GM12878 (cell line): ENCODE data around the gene XPO6. TPM values are rescaled to one million over a fixed set of nuclear protein-coding genes. Genes with fewer than 3 reads are reported as not detected.
A peak's percentile ranks its signal among the peaks of the same experiment; 100 is the strongest.

Source experiments
- ATAC-seq: fragments of 200-7000 bp; cut with Tn5 transposase; 3 replicates; pipeline ENCODE4 v1.9.1; 2020; ENCODE audit warnings: mild to moderate bottlenecking, moderate library complexity
- BruUV-seq: library from RNA; stranded (reverse); fragments of 400-500 nt; replicated peaks from 2 replicates; lab custom pipeline; 2021; lab: Mats Ljungman, UMichigan
- CTCF ChIA-PET: fragments of 300-600 bp; sonication (Branson Sonifier 250); formaldehyde crosslinking; extraction: SDS; loops from one replicate; lab custom pipeline; 2021; ENCODE audit warnings: inconsistent platforms; lab: Yijun Ruan, JAX
- POLR2A ChIA-PET: fragments of 350-600 bp; formaldehyde crosslinking; extraction: SDS; loops from one replicate; lab custom pipeline; 2021; ENCODE audit warnings: inconsistent platforms; lab: Charles Lee
- RAD21 ChIA-PET: fragments of 300-600 bp; sonication (Branson Sonifier 250); formaldehyde crosslinking; loops from one replicate; lab custom pipeline; 2023; ENCODE audit warnings: antibody characterized with exemption; ENCODE audit not compliant: unreplicated experiment; lab: Charles Lee
- SMC1A ChIA-PET: fragments of 300-600 bp; sonication (Branson Sonifier 250); formaldehyde crosslinking; loops from one replicate; lab custom pipeline; 2023; ENCODE audit not compliant: unreplicated experiment, uncharacterized antibody; lab: Charles Lee
- DNase-seq: peaks from one replicate; pipeline ENCODE4 v3.0.0-alpha.2; 2011; ENCODE audit warnings: low read depth, low spot score
- FAIRE-seq: peaks from 3 replicates; lab custom pipeline; 2011; peaks lifted over from hg19 to GRCh38; lab: Jason Lieb, UNC
- H2AFZ ChIP-seq: 2 replicates; pipeline ENCODE4 v1.6.0; 2011; ENCODE audit warnings: low read depth, low read length, control low read depth; ENCODE audit not compliant: control insufficient read depth
- H3K27ac ChIP-seq: 2 replicates; pipeline ENCODE4 v1.5.1; 2011; ENCODE audit warnings: control low read depth; ENCODE audit not compliant: control insufficient read depth, insufficient read depth
- H3K27me3 ChIP-seq, 2 experiments: replicated peaks in 1 of 2; 2 replicates each; pipeline versions ENCODE4 v1.6.0 to v1.6.1; 2011; ENCODE audit warnings: low read length in 1 of 2; ENCODE audit not compliant: control insufficient read depth in 2 of 2, insufficient read depth in 2 of 2
- H3K36me3 ChIP-seq, 2 experiments: 2 replicates each; pipeline ENCODE4 v1.5.1; 2011; ENCODE audit warnings: low read length in 1 of 2; ENCODE audit not compliant: control insufficient read depth in 2 of 2, insufficient read depth in 2 of 2
- H3K4me1 ChIP-seq: 2 replicates; pipeline ENCODE4 v1.6.1; 2011; ENCODE audit warnings: mild to moderate bottlenecking, low read length, moderate library complexity, mixed read lengths; ENCODE audit not compliant: control insufficient read depth, insufficient read depth
- H3K4me2 ChIP-seq: 2 replicates; pipeline ENCODE4 v1.6.0; 2011; ENCODE audit warnings: control low read depth; ENCODE audit not compliant: control insufficient read depth, insufficient read depth
- H3K4me3 ChIP-seq: fragments of 200-600 bp; sonication (generic); 2 replicates; pipeline ENCODE4 v1.5.1; 2016
- H3K79me2 ChIP-seq: 2 replicates; pipeline ENCODE4 v1.6.0; 2011; ENCODE audit warnings: low read length; ENCODE audit not compliant: control insufficient read depth, insufficient read depth
- H3K9ac ChIP-seq: 2 replicates; pipeline ENCODE4 v1.8.0; 2011; ENCODE audit warnings: low read length, control low read depth, mixed read lengths; ENCODE audit not compliant: control insufficient read depth, insufficient read depth
- H3K9me3 ChIP-seq: replicated peaks from 3 replicates; pipeline ENCODE4 v1.5.1; 2011; ENCODE audit warnings: mild to moderate bottlenecking, low read length; ENCODE audit not compliant: control insufficient read depth, insufficient read depth
- H4K20me1 ChIP-seq: 2 replicates; pipeline ENCODE4 v1.6.0; 2011; ENCODE audit not compliant: control insufficient read depth, insufficient read depth
- JUND ChIP-seq: IDR thresholded peaks from 2 replicates; pipeline ENCODE4 v1.6.1; 2012; ENCODE audit warnings: low read depth, mild to moderate bottlenecking, low read length, improper control_type of control experiment, moderate library complexity
- NFXL1 ChIP-seq: fragments of 450-650 bp; IDR thresholded peaks from 2 replicates; pipeline ENCODE4 v1.6.1; 2017; ENCODE audit warnings: antibody characterized with exemption, mild to moderate bottlenecking, borderline replicate concordance
- SRF ChIP-seq, 2 experiments: IDR thresholded peaks; 2 replicates each; pipeline ENCODE4 v1.6.1; 2011; ENCODE audit warnings: low read depth in 2 of 2, low read length in 2 of 2, mild to moderate bottlenecking in 1 of 2, moderate library complexity in 1 of 2
- WGBS: methylation state at CpG from one replicate; pipeline ENCODE4 v1.1.6; 2016; ENCODE audit warnings: low lambda C conversion rate; ENCODE audit not compliant: insufficient replicate concordance, insufficient coverage; ENCODE audit errors: missing lambda C conversion rate; 5-methylcytosine and 5-hydroxymethylcytosine counted together
- in situ Hi-C: fragments of 300-500 bp; cut with MboI; formaldehyde crosslinking; loops from 9 replicates; pipeline ENCODE4 v1.14.3; 2018; ENCODE audit warnings: mixed read lengths
- intact Hi-C: fragments of 100-400 bp; cut with micrococcal nuclease; formaldehyde crosslinking; loops from one replicate; pipeline ENCODE4 v1.14.2; 2022; ENCODE audit not compliant: unreplicated experiment
- polyA plus RNA-seq, 11 experiments: library from polyadenylated mRNA; depleted of rRNA in 4 of 11; unstranded in 6 of 11; stranded (reverse) in 5 of 11; fragments of >200 nt; fragmentation: Nextera tagmentation in 4 of 11; fragmentation: Illumina TruSeq in 1 of 11; extraction: Ambion mirVana in 4 of 11; extraction: Trizol in 1 of 11; gene quantifications; 1 replicate in 1 of 11; 2 replicates in 10 of 11; pipeline versions ENCODE4 v1.2.1 to v1.2.3, GENCODE V29; 2011 to 2016; ENCODE audit warnings: inconsistent platforms in 2 of 11, missing spikeins in 2 of 11, low read depth in 1 of 11
- total RNA-seq, 4 experiments: library from RNA; depleted of rRNA in 3 of 4; stranded (reverse); fragments of >200 nt in 3 of 4; fragmentation: Illumina TruSeq in 1 of 4; extraction: Trizol in 1 of 4; gene quantifications; 2 replicates each; pipeline versions ENCODE4 v1.2.1 to v1.2.3, GENCODE V29; 2013 to 2021
- TF ChIP-seq, protein P1 (sequence below): fragments of 450-650 bp; IDR thresholded peaks from 2 replicates; pipeline ENCODE4 v1.6.1; 2018; ENCODE audit warnings: mild to moderate bottlenecking, low read depth, moderate library complexity; ENCODE audit not compliant: partially characterized antibody
- TF ChIP-seq, protein P2 (sequence below): fragments of 150-350 bp; IDR thresholded peaks from 2 replicates; pipeline ENCODE4 v1.6.1; 2014; ENCODE audit warnings: mild to moderate bottlenecking, low read depth, low read length

Gene XPO6
- total and polyA plus RNA-seq, 10 of the 15 experiments (the other 5 are each of a cell fraction or from before 2014, with no cell fraction given): 9.9 to 246 (median 110) TPM

DNA sequence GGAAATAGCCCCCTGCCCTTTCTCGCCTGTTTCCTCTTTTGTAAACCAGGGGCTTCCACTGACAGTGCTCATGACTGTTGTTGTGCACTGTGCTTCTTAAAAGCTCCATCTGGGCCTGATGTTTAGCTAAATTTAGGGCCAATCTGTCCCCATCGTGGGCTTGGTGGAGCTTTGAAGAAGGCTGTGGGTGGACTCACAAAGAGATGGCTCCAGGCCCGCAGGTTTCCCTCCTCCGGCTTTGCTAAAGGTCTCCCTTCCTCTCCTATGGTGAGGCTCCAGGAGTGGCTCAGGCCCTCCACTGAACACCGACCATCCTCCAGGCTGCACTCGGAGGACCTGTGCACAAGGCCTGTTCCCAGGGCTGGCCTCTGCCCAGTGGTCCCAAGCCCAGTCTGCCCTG lies 30.2 kb upstream of the XPO6 start (continued):
- TF ChIP-seq, protein P1, sequence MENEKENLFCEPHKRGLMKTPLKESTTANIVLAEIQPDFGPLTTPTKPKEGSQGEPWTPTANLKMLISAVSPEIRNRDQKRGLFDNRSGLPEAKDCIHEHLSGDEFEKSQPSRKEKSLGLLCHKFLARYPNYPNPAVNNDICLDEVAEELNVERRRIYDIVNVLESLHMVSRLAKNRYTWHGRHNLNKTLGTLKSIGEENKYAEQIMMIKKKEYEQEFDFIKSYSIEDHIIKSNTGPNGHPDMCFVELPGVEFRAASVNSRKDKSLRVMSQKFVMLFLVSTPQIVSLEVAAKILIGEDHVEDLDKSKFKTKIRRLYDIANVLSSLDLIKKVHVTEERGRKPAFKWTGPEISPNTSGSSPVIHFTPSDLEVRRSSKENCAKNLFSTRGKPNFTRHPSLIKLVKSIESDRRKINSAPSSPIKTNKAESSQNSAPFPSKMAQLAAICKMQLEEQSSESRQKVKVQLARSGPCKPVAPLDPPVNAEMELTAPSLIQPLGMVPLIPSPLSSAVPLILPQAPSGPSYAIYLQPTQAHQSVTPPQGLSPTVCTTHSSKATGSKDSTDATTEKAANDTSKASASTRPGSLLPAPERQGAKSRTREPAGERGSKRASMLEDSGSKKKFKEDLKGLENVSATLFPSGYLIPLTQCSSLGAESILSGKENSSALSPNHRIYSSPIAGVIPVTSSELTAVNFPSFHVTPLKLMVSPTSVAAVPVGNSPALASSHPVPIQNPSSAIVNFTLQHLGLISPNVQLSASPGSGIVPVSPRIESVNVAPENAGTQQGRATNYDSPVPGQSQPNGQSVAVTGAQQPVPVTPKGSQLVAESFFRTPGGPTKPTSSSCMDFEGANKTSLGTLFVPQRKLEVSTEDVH: no peak
- TF ChIP-seq, protein P2, sequence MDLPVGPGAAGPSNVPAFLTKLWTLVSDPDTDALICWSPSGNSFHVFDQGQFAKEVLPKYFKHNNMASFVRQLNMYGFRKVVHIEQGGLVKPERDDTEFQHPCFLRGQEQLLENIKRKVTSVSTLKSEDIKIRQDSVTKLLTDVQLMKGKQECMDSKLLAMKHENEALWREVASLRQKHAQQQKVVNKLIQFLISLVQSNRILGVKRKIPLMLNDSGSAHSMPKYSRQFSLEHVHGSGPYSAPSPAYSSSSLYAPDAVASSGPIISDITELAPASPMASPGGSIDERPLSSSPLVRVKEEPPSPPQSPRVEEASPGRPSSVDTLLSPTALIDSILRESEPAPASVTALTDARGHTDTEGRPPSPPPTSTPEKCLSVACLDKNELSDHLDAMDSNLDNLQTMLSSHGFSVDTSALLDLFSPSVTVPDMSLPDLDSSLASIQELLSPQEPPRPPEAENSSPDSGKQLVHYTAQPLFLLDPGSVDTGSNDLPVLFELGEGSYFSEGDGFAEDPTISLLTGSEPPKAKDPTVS: no peak
- TF ChIP-seq JUND: no peak

DNA sequence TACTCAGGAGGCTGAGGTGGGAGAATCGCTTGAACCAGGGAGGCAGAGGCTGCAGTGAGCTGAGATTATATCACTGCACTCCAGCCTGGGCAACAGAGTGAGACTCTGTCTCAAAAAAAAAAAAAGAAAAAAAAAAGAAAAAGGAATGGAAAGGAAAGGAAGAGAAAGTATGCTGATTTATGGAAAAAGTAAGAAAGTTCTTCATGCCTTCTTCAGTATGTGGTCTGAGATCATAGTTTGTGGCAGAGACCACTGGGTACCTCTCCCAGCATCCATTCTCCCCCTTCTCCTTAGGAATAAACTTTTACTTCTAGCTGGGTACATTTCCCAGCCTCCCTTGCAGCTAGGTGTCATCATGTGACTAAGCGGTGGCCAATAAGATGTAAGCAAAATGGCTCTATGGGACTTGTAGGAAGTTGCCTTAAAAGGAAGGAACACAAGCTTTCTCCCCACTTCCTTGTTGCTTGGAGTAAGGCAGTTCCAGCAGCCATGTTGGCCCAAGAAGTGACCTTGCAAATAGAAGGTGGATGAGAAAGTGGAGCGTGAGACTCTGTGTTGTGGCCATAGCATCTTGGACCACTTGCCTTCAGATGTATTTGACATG lies 26.1 kb upstream of the XPO6 start:
- no peak overlapping the region for H2AFZ ChIP-seq
- no peak for TF ChIP-seq NFXL1
- TF ChIP-seq SRF (IDR thresholded peaks at IDR 0.05; ENCODE audit: low read depth in 2 of 2, low read length in 2 of 2): peak; percentile 40 to 52; a peak in 2 of 4 replicates
- no TSS peak for BruUV-seq
- FAIRE-seq (no peak), DNase-seq (no peak), ATAC-seq (no peak)
- H3K9ac ChIP-seq: no peak overlapping the region
- H3K27me3 ChIP-seq: no peaks in the 10 kb centered on the region
- WGBS: 98% methylated on average over 3 of the region's 3 CpGs
- RAD21 ChIA-PET: no interaction called here
- no peaks in the 10 kb centered on the region for H3K4me1 ChIP-seq
- peaks cover 4% of the 10 kb centered on the region; the same call in 2 of the 3 replicates for H3K9me3 ChIP-seq
- no peak overlapping the region for H3K4me2 ChIP-seq
- no peaks in the 10 kb centered on the region for H3K36me3 ChIP-seq
- no peaks in the 10 kb centered on the region for H3K79me2 ChIP-seq
- in situ Hi-C loops: no loop called here
- CTCF ChIA-PET: interaction anchor here (0.6 to 0.7 kb wide), 2 partner anchors 20 to 248 kb away, joined by 3 read pairs; no protein-coding TSS in a partner anchor
- no peak overlapping the region for H3K4me3 ChIP-seq
- H4K20me1 ChIP-seq: no peaks in the 10 kb centered on the region
- no peak overlapping the region for H3K27ac ChIP-seq
- POLR2A ChIA-PET: no interaction called here
- SMC1A ChIA-PET: no interaction called here
- intact Hi-C loops: no loop called here
